ENCODE results near the gene RMND5B.

RMND5B gene

GRCh38 chr5:178136990-178137389, 6.2 kb downstream of the RMND5B start:
- no peak for DNase-seq

GRCh38 chr5:178137991-178138390, 7.2 kb downstream of the RMND5B start:
- no peak for DNase-seq

- DNase-seq: no peak
These were observed 10.7 kb downstream of the RMND5B start for GRCh38 chr5:178141550-178141949.

GRCh38 chr5:178142642-178143041, 11.8 kb downstream of the RMND5B start:
- DNase-seq: no peak

GRCh38 chr5:178143246-178143645, 12.4 kb downstream of the RMND5B start:
- DNase-seq: no peak

DNA sequence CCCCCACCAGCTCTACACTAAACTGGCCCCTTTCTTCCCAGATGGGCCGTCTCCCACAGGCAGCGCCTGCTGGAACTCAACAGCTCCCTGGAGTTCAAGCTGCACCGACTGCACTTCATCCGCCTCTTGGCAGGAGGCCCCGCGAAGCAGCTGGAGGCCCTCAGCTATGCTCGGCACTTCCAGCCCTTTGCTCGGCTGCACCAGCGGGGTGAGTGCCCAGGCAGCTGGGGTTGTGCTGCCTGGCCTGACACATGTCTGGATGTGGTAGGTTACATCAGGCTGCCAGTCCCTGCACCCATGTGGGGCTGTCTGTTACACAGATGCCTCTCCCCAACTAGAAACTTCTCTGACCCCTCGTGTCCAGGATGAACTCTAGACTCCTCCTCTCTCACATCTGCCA, 13.1 kb downstream of the RMND5B start:
- no peak for DNase-seq

GRCh38 chr5:178145965-178146820, 15.4 kb downstream of the RMND5B start:
- DNase-seq: peak; percentile 27

- no peak for DNase-seq
These were observed 16.6 kb downstream of the RMND5B start for GRCh38 chr5:178147406-178147805.

GRCh38 chr5:178149199-178149932, 18.6 kb downstream of the RMND5B start:
- no peak for DNase-seq

DNA sequence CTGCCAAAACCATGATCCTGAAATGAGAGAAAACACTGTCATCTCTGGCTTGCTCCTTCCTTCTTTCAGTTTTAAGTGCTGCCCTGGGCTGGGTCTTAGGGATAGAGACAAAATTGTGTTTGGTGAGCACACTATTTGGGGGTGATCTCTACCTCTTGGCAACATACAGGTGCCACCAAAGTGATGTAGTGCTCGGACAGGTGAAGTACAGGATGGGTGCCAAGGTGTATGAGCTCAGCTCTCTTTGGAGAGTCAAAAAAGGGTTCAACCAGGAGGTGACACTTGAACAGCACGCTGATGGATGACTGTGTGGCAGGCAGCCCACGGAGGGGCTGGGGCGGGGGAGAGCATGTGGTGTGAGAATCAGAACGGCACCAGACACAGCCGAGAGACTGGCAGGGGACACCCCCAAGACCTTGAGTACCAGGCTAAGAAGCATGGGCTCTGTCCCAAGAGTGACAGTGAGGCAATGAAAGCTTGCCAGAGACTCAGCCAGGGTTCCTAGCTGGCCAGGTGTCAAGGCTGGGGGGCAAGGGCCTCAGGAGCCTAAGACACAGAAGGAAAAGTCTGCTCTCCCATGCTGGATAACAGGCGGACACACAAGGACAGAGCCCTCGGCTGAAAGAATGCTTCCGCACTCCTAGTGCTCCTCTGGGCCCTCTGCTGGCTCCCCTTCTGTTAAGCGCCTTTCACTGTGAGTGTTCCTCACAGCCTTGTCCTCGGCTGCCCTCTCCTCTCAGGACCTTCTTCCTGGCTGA, 20.3 kb downstream of the RMND5B start:
- no peak for DNase-seq

- no peak for DNase-seq
These were observed 22.0 kb downstream of the RMND5B start for GRCh38 chr5:178152491-178153444.

- DNase-seq: peak; percentile 82
These were observed 22.9 kb downstream of the RMND5B start, which contains the start of gene NHP2 for GRCh38 chr5:178153530-178154340. Gene NHP2 (minus strand): TSS chr5:178153885. CDS start chr5:178153817, 68 bp downstream.

GRCh38 chr5:178155065-178155464, 24.3 kb downstream of the RMND5B start:
- no peak for DNase-seq

- DNase-seq: no peak
These were observed 29.4 kb downstream of the RMND5B start for GRCh38 chr5:178160176-178160575.

GRCh38 chr5:178162481-178162880, 31.7 kb downstream of the RMND5B start:
- no peak for DNase-seq

GRCh38 chr5:178163772-178164735, 33.2 kb downstream of the RMND5B start:
- peak; percentile 84 for DNase-seq

GRCh38 chr5:178165581-178165980, 34.8 kb downstream of the RMND5B start:
- no peak for DNase-seq

DNA sequence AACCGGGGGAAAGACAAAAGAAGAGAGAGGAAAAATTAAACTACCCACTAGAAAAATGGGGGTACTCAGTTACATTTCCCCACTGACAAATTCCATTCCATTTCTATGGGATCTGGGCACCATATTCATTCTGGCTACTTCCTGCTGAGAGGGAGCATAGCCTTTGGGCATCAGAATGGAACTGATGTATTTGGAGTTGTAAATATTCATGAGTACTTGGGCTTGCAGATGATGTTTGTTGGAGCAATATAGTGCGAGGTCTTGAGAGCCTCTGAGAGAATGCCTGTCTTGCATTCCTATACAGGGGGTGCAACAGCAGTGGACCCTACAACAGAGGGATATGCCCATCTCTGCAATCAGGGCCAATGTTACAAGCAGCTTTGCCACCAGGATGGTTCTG, 39.6 kb downstream of the RMND5B start:
- no peak for DNase-seq

DNA sequence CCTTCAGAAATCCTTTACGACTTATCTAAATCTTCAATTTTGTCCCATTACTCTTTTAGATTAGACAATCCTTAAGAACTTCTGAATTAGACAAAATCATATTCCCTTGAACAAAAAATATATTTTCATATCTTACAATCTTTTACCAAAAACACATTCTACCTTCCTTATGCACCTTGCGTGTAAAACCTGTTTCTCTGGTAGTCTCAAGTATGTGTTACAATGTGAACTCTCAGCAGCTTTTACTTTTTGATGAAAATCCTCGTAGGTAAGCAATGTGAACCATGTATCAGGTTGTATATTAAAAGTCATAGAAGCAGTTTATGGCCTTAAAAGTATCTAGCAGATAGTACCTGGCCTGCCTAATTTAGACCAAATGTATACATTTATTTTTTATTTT, 43.6 kb downstream of the RMND5B start:
- no peak for DNase-seq

GRCh38 chr5:178176791-178177190, 46.0 kb downstream of the RMND5B start:
- DNase-seq: no peak
